Stimulated activated naive CD8-positive, alpha-beta T cell treated with anti-CD3 and anti-CD28 coated beads, Interleukin-15, Interleukin-2, amounts not matched to agents 100 U/mL and 50 U/mL, for 24 hours (primary cell): Measurements from ENCODE around the gene DAPK1.

ENCODE experiments used
- ATAC-seq: fragments of 150-1000 bp; cut with Tn5 transposase; one replicate; pipeline ENCODE4 v1.10.0; 2021
- DNase-seq: peaks from one replicate; pipeline ENCODE4 v3.0.0; 2021

Gene DAPK1

GRCh38 chr9:87594194-87594593, 96.5 kb downstream of the DAPK1 start:
- ATAC-seq: no peak
- DNase-seq: no peak

GRCh38 chr9:87594662-87595061, 97.0 kb downstream of the DAPK1 start:
- no peak for DNase-seq
- ATAC-seq: no peak

- ATAC-seq (no peak), DNase-seq (no peak)
These were observed 97.9 kb downstream of the DAPK1 start for GRCh38 chr9:87595610-87596009.

- DNase-seq (no peak), ATAC-seq (no peak)
These were observed 99.2 kb downstream of the DAPK1 start for GRCh38 chr9:87596862-87597261.

- no peak for DNase-seq
These were observed 100.2 kb downstream of the DAPK1 start for GRCh38 chr9:87597710-87598443.

DNA sequence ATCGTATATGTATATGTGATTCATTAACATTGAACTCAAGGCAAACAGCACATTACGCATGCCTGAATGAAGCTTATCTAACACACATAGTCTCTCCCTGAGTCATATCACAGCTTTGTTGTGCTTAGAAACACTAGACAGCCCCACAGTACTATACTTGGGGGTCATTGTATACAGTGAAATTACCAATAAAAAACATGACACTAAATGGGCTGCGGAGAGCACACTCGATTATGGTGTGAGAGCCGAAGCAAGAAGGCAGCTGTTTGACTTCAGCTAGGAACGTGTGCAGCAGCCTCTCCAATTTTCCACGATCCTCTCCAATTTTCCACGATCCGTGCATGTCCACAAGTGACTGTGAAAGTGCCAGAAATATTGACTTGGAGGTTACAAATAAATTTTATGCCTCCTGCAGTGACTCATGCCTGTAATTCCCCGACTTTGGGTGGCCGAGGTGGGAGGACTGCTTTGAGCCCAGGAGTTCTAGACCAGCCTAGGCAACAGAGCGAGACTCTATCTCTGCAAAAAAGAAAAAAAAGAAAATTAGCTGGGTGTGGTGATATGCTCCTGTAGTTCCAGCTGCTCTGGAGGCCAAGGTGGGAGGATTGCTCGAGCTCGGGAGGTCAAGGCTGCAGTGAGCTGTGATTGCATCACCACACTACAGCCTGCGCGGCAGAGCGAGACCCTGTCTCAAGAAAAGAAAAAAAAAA, 102.4 kb downstream of the DAPK1 start:
- no peak for ATAC-seq
- no peak for DNase-seq

More at GRCh38 chr9:87597710-87598443, 100.2 kb downstream of the DAPK1 start:
- ATAC-seq: no peak

DNA sequence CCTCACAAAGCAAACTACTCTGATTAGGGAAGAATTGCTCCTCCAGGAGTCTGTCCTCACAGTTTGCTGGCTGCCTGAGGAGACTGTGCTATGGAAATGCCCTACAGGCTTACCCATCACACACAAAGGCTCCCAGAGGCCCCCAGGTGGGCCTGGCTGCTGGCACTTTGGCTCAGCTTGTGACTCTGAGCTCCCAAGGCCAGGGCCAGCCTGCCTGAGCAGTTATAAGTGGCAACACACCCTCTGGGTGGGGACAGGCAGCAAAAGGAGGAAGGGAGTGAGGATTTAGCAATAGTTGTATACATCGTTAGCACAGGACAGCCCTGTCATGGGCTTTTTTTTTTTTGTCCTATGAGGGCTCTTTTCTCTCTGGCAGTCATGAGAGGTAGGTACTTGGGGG, 103.5 kb downstream of the DAPK1 start:
- ATAC-seq (no peak), DNase-seq (no peak)

GRCh38 chr9:87601595-87601994, 103.9 kb downstream of the DAPK1 start:
- DNase-seq (no peak), ATAC-seq (no peak)

DNA sequence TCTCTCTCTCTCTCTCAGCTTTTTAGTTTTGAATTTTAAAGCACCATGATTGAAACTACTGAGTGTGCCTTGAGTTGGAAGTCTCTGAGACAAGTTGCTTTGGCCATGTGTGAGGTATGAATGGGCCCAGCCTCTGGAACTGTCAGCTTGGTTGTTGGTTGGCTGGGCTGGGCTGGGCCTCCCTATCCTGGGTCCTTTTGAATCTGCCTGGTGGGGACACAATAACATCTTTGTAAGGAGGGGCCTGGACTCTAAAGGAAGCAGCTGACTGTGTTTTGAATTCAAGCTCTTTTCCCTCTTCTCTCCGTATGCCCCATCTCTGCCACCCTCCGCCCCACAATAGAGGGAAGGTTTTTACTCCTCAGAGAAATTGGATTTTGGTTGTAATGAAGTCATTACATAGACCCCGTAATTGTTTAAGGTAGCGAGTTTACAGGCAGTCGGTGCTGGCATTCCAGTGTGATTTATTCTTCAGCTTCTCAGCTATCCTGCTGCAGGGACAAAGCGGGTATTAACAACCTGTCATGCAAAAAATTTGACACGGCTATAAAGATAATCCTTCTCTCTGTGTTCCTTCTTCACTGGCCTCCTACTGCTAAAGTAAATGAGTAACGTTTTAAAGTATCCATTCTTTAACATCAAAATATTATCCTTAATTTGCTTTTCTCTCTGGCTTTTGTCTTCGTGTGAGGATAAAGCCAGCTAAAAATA, 105.4 kb downstream of the DAPK1 start:
- no peak for ATAC-seq

GRCh38 chr9:87603854-87604490, 106.3 kb downstream of the DAPK1 start:
- ATAC-seq (no peak), DNase-seq (no peak)

More for the DNA sequence above, 105.4 kb downstream of the DAPK1 start:
- DNase-seq: no peak

DNA sequence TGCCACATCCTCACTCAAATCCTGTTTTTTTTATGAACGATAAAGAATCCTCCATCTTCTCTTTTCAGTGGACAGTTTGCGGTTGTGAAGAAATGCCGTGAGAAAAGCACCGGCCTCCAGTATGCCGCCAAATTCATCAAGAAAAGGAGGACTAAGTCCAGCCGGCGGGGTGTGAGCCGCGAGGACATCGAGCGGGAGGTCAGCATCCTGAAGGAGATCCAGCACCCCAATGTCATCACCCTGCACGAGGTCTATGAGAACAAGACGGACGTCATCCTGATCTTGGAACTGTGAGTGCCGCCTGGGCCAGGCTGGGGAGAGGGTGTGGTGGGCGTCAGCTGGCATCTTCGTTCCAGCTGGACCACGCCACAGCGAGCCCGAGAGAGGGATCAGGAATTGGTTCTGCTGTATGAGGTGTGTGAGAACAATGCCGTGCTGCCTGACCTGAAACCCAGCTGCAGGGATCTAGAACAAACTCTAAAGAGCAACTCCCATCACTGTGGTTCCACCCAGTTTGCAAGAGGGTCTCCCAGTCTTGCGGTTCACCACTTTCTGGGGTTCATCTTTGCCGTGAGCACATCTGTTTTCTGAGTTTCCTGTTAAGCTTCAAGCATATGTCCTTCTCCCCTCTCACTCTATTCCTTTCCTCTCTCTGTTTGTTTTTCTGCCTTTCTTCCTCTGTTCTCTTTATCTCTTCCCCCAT, 107.4 kb downstream of the DAPK1 start:
- ATAC-seq (no peak), DNase-seq (no peak)

GRCh38 chr9:87605676-87606075, 108.0 kb downstream of the DAPK1 start:
- DNase-seq: no peak
- no peak for ATAC-seq

- DNase-seq: no peak
- no peak for ATAC-seq
These were observed 109.3 kb downstream of the DAPK1 start for GRCh38 chr9:87606841-87607521.

- DNase-seq: no peak
These were observed 110.2 kb downstream of the DAPK1 start for GRCh38 chr9:87607859-87608258.

GRCh38 chr9:87609002-87609401, 111.3 kb downstream of the DAPK1 start:
- no peak for ATAC-seq
- no peak for DNase-seq

More at GRCh38 chr9:87607859-87608258, 110.2 kb downstream of the DAPK1 start:
- ATAC-seq: no peak

DNA sequence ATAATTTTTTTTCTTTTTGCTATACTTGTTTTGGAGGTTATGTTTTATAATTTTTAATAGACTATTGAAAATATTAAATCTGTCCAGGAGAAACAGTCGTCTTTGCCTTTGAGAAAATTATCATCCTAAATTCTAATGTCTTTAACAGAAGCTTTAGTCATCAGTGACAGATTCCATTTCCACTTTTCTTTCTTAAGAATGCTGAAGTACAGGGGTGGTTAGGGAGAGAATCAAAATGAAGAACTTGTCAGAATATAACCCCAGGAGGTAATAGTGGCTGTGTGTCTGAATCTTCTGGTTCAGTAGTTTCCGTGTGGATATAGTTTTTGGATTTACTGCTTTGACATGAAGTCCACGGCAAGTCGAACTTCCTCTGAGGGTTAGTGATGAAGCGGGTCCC, 111.8 kb downstream of the DAPK1 start:
- DNase-seq (no peak), ATAC-seq (no peak)

- no peak for DNase-seq
- ATAC-seq: no peak
These were observed 112.8 kb downstream of the DAPK1 start for GRCh38 chr9:87610200-87611155.

- DNase-seq: no peak
- ATAC-seq: no peak
These were observed 114.1 kb downstream of the DAPK1 start for GRCh38 chr9:87611776-87612175.

GRCh38 chr9:87612536-87612935, 114.9 kb downstream of the DAPK1 start:
- ATAC-seq (no peak), DNase-seq (no peak)
